ENCODE results near the gene IMMT.
A peak's percentile ranks its signal among the peaks of the same experiment; 100 is the strongest.
"Not testable (repeated sequence)": the region's sequence is repeated elsewhere in the genome, so short reads cannot be mapped to it uniquely, and the experiment has no call there.

The IMMT gene

GRCh38 chr2:86232373-86232784 lies 37.1 kb upstream of the IMMT start:
- Mint-ChIP-seq H3K9me3 (no peaks in the 10 kb centered on the region), H3K4me1 (ENCODE audit: low read depth) (peaks cover 3% of the 10 kb centered on the region), H3K27me3 (ENCODE audit: low read depth) (peaks cover 12% of the 10 kb centered on the region), H3K36me3 (ENCODE audit: low read depth) (peaks cover 2% of the 10 kb centered on the region), H3K4me3 (no peak overlapping the region), H3K27ac (no peak overlapping the region)

- no peak overlapping the region for H3K4me3 Mint-ChIP-seq
- no peak overlapping the region for H3K27ac Mint-ChIP-seq
- no peaks in the 10 kb centered on the region for H3K9me3 Mint-ChIP-seq
- no peaks in the 10 kb centered on the region for H3K36me3 Mint-ChIP-seq (ENCODE audit: low read depth)
- H3K27me3 Mint-ChIP-seq (ENCODE audit: low read depth): peaks cover 12% of the 10 kb centered on the region
- H3K4me1 Mint-ChIP-seq (ENCODE audit: low read depth): no peaks in the 10 kb centered on the region
These were observed 36.6 kb upstream of the IMMT start for GRCh38 chr2:86231680-86232372.

GRCh38 chr2:86230961-86231360 lies 35.7 kb upstream of the IMMT start:
- H3K36me3 Mint-ChIP-seq (ENCODE audit: low read depth): no peaks in the 10 kb centered on the region
- H3K27me3 Mint-ChIP-seq (ENCODE audit: low read depth): peaks cover 12% of the 10 kb centered on the region
- no peak overlapping the region for H3K4me3 Mint-ChIP-seq
- H3K9me3 Mint-ChIP-seq: no peaks in the 10 kb centered on the region
- no peak overlapping the region for H3K27ac Mint-ChIP-seq
- no peaks in the 10 kb centered on the region for H3K4me1 Mint-ChIP-seq (ENCODE audit: low read depth)

DNA sequence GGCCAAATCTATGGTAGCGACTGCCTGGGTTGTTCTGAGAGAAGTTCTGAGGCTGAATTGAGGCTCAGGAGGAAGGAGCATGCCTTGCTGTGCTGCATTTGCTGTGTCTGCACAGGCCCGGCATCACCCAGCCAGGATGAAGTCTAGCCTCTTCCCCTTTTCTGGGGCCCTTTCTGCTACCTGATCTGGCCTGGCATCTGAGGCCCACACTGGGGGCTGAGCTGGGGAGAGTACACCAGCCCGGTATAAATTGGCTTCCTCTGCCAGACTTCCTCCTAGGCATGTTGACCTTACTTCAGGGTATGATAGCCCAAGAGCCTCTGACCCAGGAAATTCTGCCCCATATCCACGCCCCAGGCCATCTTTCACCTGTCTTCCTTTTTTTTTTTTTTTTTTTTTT lies 34.0 kb upstream of the IMMT start:
- Mint-ChIP-seq H3K36me3 (ENCODE audit: low read depth) (no peaks in the 10 kb centered on the region), H3K27ac (no peak overlapping the region), H3K4me3 (no peak overlapping the region), H3K27me3 (ENCODE audit: low read depth) (peaks cover 9% of the 10 kb centered on the region), H3K4me1 (ENCODE audit: low read depth) (peaks cover 8% of the 10 kb centered on the region), H3K9me3 (no peaks in the 10 kb centered on the region)

DNA sequence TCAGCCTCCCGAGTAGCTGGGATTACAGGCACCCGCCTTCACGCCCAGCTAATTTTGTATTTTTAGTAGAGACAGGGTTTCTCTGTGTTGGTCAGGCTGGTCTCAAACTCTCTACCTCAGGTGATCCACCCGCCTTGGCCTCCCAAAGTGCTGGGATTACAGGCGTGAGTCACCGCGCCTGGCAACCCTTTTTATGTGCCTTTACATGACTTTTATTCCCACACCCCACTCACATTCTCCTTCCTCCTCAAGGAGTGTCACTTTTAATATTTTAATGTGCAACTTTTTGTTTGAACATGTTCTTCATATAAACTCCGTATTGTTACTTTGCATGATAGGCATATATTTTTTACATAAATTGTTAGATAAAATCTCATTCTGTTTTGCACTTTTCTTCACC lies 33.3 kb upstream of the IMMT start:
- not testable (repeated sequence) for H3K4me3 Mint-ChIP-seq; H3K9me3 Mint-ChIP-seq; H3K27me3 Mint-ChIP-seq (ENCODE audit: low read depth); H3K4me1 Mint-ChIP-seq (ENCODE audit: low read depth); H3K27ac Mint-ChIP-seq; H3K36me3 Mint-ChIP-seq (ENCODE audit: low read depth)

DNA sequence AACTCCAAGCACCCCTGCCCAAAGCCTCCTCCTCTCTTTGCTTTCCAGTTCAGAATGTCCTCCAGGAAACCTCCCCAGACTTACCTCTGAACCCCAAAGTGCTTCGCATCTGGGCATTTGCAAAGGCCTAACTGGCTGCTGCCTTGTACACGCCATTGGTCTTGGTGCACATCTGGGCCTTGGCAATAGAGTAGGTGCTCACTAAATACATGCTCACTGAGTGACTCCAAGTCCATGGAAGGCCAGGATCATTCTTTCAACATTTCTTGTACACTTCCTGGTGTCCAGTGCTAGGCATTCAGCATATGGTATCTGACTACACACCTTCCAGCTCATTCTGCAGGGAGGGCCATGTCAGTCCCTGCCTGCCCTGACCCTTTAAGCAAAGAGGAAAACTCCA lies 32.4 kb upstream of the IMMT start:
- no peaks in the 10 kb centered on the region for H3K36me3 Mint-ChIP-seq (ENCODE audit: low read depth)
- no peaks in the 10 kb centered on the region for H3K27me3 Mint-ChIP-seq (ENCODE audit: low read depth)
- H3K4me3 Mint-ChIP-seq: no peak overlapping the region
- H3K4me1 Mint-ChIP-seq (ENCODE audit: low read depth): peaks cover 13% of the 10 kb centered on the region
- no peak overlapping the region for H3K27ac Mint-ChIP-seq
- no peaks in the 10 kb centered on the region for H3K9me3 Mint-ChIP-seq

DNA sequence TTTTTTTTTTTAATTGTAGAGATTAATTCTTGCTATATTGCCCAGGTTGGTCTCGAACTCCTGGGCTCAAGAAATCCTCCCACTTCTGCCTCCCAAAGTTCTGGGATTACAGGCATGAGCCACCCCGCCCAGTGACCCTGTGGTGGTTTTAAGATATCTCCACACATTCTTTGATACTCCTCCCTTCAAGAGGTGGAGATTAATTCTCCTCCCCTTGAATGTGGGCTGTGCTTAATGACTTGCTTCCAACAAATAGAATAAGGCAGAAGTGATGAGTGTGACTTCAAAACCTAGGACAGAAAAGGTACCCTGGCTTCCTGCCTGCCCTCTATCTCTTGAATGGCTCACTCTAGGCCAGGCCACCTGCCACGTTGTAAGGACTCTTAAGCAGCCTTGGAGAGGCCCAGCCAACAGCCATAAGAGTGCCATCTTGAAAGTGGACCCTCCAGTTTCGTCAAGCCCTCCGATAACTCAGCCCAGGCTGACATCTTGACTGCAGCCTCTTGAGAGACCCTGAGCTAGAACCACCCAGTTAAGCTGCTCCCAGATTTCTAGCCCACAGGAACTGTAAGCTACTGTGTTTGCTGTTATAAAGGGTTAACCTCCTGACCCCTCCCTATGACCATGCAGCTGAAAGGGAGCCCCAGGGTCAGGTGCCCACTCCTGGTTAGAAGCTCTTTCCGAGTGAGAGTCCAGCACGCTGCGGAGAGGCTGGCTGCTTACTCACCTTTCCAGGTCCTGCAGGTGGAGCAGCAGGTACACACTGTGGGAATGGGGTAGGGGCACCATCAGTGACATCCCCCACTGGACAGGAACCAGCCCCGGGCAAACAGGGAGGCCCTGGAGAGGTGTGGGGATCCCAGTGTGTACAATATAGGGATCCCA lies 31.6 kb upstream of the IMMT start:
- H3K4me1 Mint-ChIP-seq (ENCODE audit: low read depth): peaks cover 13% of the 10 kb centered on the region
- H3K27me3 Mint-ChIP-seq (ENCODE audit: low read depth): no peaks in the 10 kb centered on the region
- no peak overlapping the region for H3K4me3 Mint-ChIP-seq
- H3K27ac Mint-ChIP-seq: peak overlapping the region; percentile 57
- H3K9me3 Mint-ChIP-seq: no peaks in the 10 kb centered on the region
- H3K36me3 Mint-ChIP-seq (ENCODE audit: low read depth): no peaks in the 10 kb centered on the region

DNA sequence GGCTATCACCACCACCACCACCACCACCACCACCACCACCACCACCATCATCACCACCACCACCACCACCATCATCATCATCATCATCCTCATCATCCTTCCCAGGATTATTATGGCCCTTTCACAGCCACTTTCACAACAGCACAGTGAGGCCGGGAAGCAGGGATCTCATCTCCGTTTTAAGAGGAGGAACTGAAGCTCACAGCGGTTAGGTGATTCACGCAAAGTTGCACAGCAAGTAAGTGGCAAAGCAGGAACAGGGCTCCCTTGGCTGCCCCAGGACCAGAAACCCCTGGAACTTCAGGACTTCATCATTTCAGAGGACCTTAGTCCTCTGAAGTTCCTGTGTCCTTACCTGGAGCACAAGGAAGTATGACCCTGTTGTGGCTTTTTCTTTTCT lies 30.8 kb upstream of the IMMT start:
- Mint-ChIP-seq H3K4me1 (ENCODE audit: low read depth) (peaks cover 15% of the 10 kb centered on the region), H3K4me3 (no peak overlapping the region), H3K36me3 (ENCODE audit: low read depth) (no peaks in the 10 kb centered on the region), H3K27ac (no peak overlapping the region), H3K9me3 (no peaks in the 10 kb centered on the region), H3K27me3 (ENCODE audit: low read depth) (no peaks in the 10 kb centered on the region)

GRCh38 chr2:86225581-86225980 lies 30.3 kb upstream of the IMMT start:
- H3K27me3 Mint-ChIP-seq (ENCODE audit: low read depth): no peaks in the 10 kb centered on the region
- peak overlapping the region; percentile 17 for H3K4me3 Mint-ChIP-seq
- H3K4me1 Mint-ChIP-seq (ENCODE audit: low read depth): peaks cover 17% of the 10 kb centered on the region
- no peaks in the 10 kb centered on the region for H3K9me3 Mint-ChIP-seq
- H3K36me3 Mint-ChIP-seq (ENCODE audit: low read depth): no peaks in the 10 kb centered on the region
- H3K27ac Mint-ChIP-seq: peak overlapping the region; percentile 90

GRCh38 chr2:86224645-86225355 lies 29.5 kb upstream of the IMMT start:
- Mint-ChIP-seq H3K4me1 (ENCODE audit: low read depth) (peaks cover 17% of the 10 kb centered on the region), H3K9me3 (no peaks in the 10 kb centered on the region), H3K4me3 (no peak overlapping the region), H3K36me3 (ENCODE audit: low read depth) (no peaks in the 10 kb centered on the region), H3K27me3 (ENCODE audit: low read depth) (no peaks in the 10 kb centered on the region), H3K27ac (peak overlapping the region; percentile 90)

DNA sequence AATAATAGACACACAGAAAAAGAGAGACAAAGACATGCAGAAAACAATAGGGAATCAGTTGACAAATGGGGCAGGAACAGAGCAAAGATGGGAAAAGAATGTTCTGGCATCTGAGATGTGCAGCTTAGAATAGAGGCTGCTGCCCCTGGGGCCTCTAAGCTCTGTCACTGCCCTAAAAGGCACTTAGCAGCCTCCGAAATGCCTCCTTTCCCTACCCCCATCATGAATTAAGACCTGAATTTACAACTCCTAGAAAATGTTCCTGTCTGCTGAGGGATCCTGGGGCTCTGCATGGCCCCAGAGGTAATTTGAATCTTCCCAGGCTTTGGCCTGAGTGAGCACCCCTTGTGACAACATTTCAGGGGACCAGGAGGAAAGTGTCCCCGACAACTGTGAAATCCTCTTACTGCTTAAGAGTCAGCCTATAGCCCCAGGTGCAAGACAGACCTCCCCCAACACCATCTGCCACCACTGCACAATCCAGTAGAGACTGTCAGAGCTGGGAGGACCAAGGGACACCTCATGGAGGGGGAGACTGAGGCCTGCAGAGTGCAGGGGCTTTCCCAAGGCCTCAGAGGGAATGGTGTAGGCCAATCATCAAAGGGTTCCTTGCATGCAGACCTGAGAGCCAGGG lies 28.8 kb upstream of the IMMT start:
- peak overlapping the region; percentile 47 for H3K27ac Mint-ChIP-seq
- no peaks in the 10 kb centered on the region for H3K36me3 Mint-ChIP-seq (ENCODE audit: low read depth)
- H3K27me3 Mint-ChIP-seq (ENCODE audit: low read depth): no peaks in the 10 kb centered on the region
- H3K4me3 Mint-ChIP-seq: no peak overlapping the region
- H3K9me3 Mint-ChIP-seq: no peaks in the 10 kb centered on the region
- peaks cover 17% of the 10 kb centered on the region for H3K4me1 Mint-ChIP-seq (ENCODE audit: low read depth)

- Mint-ChIP-seq H3K4me3 (no peak overlapping the region), H3K27me3 (ENCODE audit: low read depth) (no peaks in the 10 kb centered on the region), H3K36me3 (ENCODE audit: low read depth) (no peaks in the 10 kb centered on the region), H3K9me3 (no peaks in the 10 kb centered on the region), H3K4me1 (ENCODE audit: low read depth) (peaks cover 17% of the 10 kb centered on the region), H3K27ac (peak overlapping the region; percentile 47)
These were observed 28.1 kb upstream of the IMMT start for GRCh38 chr2:86223140-86223926.

GRCh38 chr2:86221066-86221684 lies 25.9 kb upstream of the IMMT start:
- Mint-ChIP-seq H3K27me3 (ENCODE audit: low read depth) (no peaks in the 10 kb centered on the region), H3K36me3 (ENCODE audit: low read depth) (peaks cover 7% of the 10 kb centered on the region), H3K4me3 (no peak overlapping the region), H3K4me1 (ENCODE audit: low read depth) (peaks cover 23% of the 10 kb centered on the region), H3K9me3 (peaks cover 7% of the 10 kb centered on the region), H3K27ac (no peak overlapping the region)
